NCI-H1092 (cell line): ENCODE results near the gene PODXL.

Source experiments
- DNase-seq: peaks from one replicate; lab custom pipeline; 2025; lab: John Stamatoyannopoulos, UW

The PODXL gene

GRCh38 chr7:131563918-131564317 is 7.5 kb upstream of the PODXL start:
- DNase-seq, result no peak

- no peak for DNase-seq
These were observed 6.5 kb upstream of the PODXL start for GRCh38 chr7:131562941-131563340.

DNA sequence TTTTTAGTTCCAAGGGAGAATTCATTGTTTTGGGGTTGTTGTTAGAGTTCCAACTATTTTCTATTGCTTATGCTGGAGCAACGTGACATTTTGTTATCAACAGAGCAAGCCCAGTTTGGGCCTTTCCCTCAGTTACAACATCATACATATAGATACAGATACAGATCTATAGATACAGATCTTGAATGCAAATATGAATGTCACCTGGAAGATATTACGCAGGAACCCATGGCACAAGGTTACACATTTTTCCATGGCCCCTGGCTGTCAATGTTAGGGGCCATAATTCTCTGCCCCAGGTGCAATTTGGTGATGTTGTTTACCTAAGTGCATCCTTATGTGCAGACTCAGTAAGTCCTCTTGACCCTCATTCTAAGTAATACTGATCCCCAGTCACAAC is 3.6 kb upstream of the PODXL start:
- DNase-seq, result no peak

DNA sequence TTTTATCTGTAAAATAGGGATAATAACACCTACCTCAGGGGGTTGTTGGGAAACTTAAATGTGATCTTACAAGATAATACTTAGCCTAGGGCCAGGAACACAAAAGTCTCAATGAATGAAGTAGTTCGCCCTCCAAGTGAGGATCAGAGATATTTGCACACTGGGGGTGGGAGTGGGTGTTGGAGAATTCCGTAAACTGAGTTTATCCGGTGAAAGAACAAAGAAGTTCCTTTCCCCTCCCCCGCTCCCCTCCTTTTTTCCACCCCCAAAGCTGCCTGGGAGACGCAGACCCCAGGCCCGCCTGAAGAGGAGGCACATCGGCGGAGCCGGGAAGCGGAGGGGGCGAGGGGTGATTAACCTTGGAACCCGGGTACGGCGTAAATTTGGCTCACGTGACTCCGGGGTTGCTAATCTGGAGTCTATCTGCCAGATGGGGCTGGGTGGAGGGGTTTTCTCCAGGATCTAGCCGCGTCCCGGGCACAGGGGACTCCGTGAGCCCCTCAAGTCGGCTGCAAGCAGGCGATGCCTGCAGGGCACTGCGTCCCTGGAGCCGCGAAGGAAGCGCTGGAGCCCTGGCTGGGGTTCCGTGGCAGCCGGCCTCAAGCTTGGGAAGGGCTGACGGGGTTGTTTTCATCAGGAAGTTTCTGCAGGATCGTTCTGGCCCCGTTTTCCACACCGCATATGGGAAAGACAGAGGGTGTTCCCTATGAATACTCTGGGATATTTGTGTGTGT is 1.4 kb upstream of the PODXL start:
- no peak for DNase-seq

DNA sequence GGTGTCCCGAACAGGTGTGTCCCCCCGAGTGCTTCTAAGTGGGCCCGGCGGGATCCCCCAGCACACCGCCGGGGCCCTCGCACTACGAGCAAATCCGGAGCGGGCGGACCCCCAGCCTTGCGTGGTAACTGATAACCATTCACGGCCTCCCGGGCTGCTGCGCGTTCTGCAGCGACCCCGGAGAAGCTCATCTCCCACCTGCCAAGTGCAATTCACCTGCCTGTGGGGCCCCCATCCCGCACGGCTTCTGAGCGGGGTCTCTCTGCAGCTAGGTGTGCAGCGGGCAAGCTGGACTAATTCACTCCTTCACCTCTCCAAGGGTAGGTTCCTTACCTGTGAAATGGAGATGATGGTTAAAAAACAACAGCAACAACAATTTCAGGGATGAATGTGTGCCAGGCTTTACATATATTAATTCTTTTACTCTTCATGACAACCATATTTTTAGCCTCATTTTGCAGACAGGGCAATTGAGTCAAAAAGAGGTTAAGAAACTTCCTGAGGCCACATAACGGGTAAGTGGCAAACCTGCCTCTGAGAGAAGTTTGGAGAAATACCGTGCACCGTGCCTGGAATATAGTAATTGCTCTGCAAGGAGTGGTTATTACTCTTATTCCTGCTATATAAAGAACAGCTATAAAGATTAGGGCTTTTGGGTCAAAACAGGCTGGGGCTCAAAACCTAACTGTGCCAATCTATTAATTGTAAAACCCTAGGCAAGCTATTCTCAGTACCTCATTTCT is 652 bp upstream of the PODXL start:
- no peak for DNase-seq

DNA sequence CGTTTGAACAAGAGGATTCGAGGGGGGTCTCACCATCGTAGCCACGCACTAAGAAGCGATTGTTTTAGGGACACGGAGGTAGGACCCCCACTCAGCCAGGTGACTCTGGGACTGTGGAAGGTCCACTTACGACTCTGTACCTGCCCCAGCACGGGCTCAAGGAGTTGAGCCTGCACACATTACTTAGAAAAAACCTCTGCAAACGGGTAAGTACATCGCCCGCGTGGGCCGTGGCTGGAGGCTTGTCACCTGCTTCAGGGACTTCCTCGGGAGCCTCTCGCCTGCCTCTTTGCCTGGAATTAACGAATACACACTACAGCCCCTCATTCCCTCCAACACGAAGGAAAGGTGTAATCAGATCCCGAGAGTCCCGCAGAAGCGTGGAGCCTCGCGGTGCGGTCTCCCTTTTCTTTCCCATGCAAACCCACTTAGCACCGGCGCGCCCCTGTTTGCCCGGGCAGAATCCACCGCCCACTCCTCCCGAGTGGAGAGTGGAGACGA is 826 bp downstream of the PODXL start:
- no peak for DNase-seq

DNA sequence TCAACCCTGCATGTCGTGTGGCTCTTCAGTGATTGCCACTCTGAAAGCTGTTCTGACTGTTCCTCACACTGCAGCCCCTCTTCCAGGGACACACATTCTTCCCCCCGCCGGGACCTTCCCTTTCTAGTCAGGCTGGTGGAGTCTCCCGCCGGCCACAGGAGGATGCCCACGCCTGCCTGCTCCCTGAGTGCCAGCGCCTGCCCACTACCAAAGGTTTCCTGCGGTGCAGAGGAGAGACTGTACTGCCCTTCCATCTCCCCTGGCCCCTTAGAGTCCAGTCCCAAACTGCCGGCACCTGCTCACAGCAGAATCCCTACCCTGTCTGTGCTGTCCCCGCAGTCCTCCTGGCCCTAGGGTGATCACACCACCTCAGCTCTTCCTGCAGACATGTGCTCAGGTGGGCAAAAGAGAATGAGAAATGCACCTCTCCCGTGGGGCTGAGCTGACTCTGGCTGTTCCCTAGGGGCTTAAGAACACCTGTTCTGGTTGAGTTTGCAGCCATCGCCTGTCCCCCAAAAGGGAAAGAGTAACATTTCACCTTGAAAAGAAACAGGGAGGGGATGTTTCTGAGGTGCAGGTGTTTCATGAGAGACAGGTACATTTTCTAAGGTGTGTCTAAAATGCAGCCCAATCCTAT is 1.4 kb downstream of the PODXL start:
- no peak for DNase-seq

- DNase-seq, result no peak
These were observed 2.5 kb downstream of the PODXL start for GRCh38 chr7:131553931-131554330.

GRCh38 chr7:131552053-131552452 is 4.4 kb downstream of the PODXL start:
- no peak for DNase-seq

GRCh38 chr7:131550846-131551245 is 5.6 kb downstream of the PODXL start:
- DNase-seq, result no peak

DNA sequence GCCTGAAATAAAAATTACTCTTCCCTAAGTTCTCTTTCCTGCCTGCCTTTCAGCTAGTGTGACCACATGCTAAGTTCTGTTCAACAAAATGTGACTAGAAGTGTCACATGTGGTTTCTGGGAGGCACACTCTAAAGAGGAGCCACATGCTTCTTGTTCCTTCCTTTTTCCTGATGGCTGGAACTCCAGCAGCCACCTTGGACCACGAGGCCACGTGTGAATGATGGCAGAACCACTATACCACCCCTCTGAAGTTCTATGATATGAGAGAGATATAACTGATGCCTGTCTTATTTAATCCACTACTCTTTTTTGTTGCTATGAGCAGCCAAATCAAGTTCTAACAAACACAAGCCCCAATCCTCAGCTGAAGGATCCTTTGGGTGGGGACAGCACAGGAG is 8.1 kb downstream of the PODXL start:
- no peak for DNase-seq

- no peak for DNase-seq
These were observed 8.8 kb downstream of the PODXL start for GRCh38 chr7:131547589-131547988.

DNA sequence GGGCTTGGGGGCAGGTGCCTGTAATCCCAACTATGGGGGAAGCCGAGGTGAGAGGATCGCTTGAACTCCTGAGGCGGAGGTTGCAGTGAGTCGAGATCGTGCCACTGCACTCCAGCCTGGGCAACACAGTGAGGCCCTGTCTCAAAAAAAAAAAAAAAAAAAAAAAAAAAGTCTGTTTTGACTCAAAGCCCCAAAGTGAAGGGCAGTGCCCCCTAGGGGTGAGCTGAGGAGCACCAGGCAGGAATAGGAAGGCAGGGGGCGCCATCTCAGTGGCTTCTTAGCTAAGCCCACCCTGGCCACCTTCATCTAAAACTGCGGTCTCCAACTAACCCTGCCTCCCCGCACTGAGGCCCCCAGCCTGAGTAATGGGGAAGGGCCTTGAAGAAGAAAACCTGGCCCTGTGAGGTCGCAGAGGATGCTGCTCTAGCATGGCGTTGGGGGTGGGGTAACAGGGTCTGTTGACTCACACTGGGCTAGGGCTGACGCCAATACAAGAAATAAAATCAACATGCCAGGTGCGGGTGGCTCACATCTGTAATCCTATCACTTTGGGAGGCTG is 9.8 kb downstream of the PODXL start:
- no peak for DNase-seq

GRCh38 chr7:131546126-131546525 is 10.3 kb downstream of the PODXL start:
- DNase-seq, result no peak

DNA sequence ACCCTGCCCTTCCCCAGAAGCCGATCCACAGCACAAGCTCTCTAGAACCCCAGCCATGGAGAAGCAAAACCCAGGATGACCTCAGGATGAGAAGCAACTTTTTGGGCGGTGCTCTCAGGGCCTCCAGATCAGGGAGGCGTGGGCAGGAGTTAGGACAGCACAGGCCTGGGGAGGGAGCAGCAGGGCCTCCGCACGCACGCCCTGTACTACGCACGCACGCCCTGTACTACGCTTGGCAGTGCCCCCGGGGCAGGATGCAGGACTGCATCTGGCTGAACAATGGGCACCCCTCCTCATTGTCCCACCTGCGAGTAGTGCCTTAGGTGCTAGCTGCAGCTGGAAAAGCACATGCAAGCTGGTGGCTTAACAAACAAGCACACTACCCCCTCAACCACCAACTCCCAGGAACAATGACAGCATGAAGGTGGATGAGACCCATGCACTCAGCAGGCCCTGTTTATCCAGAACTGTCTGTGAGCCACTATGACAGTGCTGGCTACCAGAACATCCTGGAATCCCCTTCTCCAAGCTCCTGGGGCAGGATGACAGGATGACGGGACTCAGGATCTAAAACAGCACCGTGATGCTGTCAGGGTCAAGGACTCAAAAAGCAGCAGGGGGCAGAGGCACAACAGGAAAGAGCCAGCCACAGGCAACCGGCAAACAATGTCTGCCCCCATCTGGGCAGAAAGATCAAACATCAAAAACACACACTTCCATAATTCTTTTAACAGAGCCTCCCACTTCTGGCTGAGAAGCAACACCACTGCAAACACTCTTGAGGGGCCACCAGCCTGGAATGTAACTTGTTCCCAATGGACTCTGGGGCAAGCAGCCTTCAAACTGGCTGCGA is 11.8 kb downstream of the PODXL start:
- no peak for DNase-seq

DNA sequence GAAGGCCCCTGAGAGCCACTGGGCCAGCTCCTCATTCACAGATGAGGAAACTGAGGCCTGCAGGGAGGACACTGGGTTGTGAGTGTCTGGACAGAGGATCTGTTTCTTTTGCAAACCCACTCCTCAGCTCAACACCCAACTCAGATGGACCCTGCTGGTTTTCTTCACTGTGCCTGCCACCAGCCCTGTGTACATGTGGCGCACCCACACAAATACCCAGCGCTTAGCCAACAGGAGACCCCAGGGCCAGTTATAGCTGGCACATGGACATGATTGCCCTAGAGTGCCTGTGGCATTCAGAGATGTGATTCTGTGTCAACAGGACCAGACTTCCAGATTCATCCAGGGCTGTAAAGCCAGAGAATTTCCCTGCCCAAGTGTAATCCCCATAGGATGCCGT is 12.4 kb downstream of the PODXL start:
- no peak for DNase-seq

GRCh38 chr7:131543298-131543697 is 13.1 kb downstream of the PODXL start:
- DNase-seq, result no peak

- no peak for DNase-seq
These were observed 15.8 kb downstream of the PODXL start for GRCh38 chr7:131540491-131541162.

GRCh38 chr7:131538813-131539179 is 17.6 kb downstream of the PODXL start:
- DNase-seq, result no peak

- no peak for DNase-seq
These were observed 18.2 kb downstream of the PODXL start for GRCh38 chr7:131538071-131538812.

DNA sequence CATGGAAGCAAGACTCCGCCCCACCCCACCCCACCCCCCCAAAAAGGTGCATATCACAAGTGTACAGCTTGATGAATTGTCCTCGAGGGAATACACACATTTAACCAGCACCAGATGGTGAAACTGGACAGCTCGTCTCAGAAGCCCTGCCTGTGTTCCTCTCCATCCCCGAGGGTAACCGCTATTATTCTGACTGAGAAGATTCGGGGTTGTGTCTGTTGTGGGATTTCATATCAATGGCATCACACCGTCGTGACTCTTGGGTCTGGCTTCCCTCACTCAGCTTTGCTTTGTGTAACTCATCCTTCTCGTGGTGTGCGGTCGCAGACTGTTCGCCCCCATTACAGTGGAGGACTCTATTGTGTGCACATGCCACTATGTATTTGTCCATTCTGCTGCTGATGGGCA is 18.9 kb downstream of the PODXL start:
- DNase-seq, result no peak
